A673 (cell line): Measurements from ENCODE around the gene ACYP2.

Experiments
- EZH2 ChIP-seq: fragments of 200-600 bp; sonication (generic); IDR thresholded peaks from 2 replicates; pipeline ENCODE4 v1.6.1; 2017; ENCODE audit warnings: borderline replicate concordance, low read depth, mild to moderate bottlenecking, mixed read lengths, antibody characterized with exemption, low read length; ENCODE audit not compliant: poor library complexity, severe bottlenecking
- TF ChIP-seq, protein P1 (sequence below): fragments of 300-800, 200-600 bp; sonication (generic); conservative IDR thresholded peaks from 2 replicates; pipeline ENCODE4 v1.5.1; 2017; ENCODE audit warnings: low read depth, mild to moderate bottlenecking, antibody characterized with exemption, low read length, moderate library complexity, mixed read lengths

DNA sequence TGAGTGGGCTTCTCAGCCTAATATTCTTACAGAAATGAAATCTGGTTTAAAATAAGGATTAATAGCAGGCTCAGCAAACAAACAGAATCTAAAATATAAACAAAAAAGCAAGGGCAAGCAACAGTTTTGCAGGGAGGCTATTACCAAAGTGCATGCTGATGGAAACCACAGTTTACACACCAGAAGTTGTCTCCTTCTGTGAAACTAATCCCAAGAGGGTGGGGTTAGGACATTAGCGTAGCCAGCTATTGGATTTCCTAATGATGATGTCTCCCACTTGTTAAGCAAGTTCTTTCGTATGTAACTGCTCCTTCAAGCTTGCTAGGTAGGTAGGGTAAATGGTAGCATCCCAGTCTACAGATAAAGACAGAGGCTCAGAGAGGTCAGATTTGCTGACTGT is 205.6 kb downstream of the ACYP2 start:
- TF ChIP-seq, protein P1, sequence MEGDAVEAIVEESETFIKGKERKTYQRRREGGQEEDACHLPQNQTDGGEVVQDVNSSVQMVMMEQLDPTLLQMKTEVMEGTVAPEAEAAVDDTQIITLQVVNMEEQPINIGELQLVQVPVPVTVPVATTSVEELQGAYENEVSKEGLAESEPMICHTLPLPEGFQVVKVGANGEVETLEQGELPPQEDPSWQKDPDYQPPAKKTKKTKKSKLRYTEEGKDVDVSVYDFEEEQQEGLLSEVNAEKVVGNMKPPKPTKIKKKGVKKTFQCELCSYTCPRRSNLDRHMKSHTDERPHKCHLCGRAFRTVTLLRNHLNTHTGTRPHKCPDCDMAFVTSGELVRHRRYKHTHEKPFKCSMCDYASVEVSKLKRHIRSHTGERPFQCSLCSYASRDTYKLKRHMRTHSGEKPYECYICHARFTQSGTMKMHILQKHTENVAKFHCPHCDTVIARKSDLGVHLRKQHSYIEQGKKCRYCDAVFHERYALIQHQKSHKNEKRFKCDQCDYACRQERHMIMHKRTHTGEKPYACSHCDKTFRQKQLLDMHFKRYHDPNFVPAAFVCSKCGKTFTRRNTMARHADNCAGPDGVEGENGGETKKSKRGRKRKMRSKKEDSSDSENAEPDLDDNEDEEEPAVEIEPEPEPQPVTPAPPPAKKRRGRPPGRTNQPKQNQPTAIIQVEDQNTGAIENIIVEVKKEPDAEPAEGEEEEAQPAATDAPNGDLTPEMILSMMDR, result no peak
- TF ChIP-seq EZH2, result no peak
